Hepatic stellate cell (primary cell): ENCODE data around the gene SFXN5.

ENCODE experiments used
- DNase-seq: peaks from one replicate; pipeline ENCODE4 v3.0.0; 2011; ENCODE audit warnings: low spot score

SFXN5 gene

DNA sequence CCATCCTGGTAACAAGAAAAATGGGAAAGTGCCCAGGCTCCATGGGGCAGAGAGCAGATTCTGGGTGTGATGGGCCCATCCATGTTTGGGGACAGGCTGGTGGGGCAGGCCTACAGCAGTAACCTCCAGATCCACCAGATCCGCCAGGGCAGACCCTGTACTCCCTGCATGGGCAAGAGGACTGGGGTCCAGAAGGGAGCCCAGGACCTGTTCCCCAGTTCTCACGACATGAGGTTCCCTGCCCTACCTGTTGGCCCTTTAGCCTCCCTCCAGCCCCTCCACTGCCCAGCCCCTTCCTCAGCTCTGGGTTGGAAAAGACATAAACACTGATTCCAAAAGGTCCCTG, 115.5 kb downstream of the SFXN5 start:
- DNase-seq = no peak

GRCh38 chr2:72955228-72956049, 116.1 kb downstream of the SFXN5 start:
- DNase-seq = no peak

GRCh38 chr2:72954376-72955227, 116.9 kb downstream of the SFXN5 start:
- no peak for DNase-seq

- DNase-seq = no peak
Observed at GRCh38 chr2:72953976-72954375, 117.5 kb downstream of the SFXN5 start.

DNA sequence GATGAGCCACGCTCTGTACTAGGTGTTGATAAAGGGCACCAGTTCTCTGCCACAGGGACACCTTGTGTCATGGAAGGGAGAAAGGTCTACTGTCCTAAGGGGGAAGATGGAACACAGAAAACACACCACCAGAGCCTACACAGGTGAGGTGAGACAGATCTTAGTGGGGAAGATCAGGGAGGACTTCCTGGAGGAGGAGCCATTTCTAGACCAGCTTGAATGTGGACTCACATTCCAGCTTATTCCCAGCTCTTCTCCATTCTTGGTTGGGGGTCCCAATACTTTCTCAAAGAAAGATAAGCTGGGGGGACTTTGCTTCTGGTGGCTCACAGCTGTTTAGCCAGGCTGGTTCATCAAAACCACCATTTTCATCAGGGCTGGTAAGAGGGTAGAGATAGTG, 118.0 kb downstream of the SFXN5 start:
- no peak for DNase-seq

DNA sequence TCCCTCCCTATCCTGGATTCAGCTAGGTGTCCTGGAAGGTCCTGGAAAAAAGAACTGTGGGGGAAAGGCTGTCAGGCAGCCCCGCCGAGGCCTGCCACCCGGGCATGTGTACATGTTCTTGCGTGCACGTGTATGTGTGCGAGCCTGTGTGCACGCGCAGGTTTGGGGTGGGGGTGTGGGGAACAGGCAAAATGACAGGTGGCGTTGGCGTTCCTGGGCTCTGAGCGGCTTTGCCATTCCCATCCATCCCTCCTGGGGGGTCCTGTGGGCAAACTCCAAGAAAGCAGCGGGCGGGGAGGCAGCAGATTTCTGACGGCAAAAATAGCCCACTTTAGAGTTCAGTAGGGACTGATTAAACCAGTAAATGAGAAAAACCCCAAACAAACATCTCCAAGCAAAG, 118.6 kb downstream of the SFXN5 start:
- no peak for DNase-seq

GRCh38 chr2:72952110-72952823, 119.2 kb downstream of the SFXN5 start:
- DNase-seq = no peak

DNA sequence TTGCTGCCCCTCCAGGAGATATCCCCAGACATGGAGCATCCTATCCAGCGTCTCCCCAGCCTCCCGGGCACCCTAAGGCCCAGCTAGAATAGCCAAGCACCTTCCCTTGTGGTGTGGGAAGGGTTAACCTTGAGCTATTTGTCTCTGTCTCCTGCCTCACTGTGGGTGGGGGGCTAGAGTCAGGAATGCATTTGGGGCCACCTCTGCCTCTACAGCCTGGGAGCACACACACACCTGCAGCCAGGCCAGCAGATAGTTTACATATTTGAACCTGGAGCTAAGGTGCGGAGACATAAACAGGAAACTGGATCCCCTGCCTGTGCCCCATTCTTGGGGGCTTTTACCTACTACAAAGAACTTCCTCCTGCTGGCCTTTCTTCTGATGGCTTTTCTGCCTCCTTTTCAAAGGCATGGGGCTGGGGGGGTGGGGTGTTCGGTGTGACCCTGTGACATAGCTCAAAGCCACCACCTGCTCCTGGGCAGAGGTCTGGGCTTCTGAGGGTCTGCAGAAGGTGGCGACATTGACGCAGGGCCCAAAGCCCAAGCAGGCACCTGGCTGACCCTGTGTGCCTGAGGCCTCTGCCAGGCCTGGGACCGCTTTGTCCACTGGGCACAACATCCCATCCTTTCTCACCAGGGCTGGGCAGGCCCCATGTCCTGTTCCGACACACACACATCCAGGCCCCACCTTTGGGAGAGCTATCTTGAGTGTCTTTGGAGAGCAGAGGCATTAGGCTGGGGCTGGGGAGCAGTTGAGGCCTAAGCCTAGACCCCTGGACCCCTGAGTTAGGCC, 120.0 kb downstream of the SFXN5 start:
- DNase-seq = no peak

- DNase-seq = no peak
Observed at GRCh38 chr2:72950558-72951255, 120.8 kb downstream of the SFXN5 start.

DNA sequence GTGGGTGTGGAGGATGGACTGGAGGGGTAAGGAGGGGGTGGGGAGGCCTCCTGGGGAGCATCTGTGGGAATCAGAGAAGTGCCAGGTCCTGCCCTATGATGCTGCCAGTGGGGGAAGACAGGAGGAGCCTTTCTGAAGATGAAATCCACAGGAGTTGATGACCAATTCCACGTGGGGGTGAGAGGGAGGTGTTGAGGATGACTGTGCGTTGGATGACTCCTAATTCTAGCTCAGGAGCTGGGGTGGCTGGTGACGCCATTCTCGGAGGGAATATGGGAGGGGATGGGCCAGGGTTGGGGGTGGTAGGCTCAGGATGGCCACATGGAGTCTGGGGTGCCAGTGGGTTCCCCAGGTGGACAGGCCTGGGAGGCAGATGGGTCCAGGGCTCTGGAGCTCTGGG, 121.9 kb downstream of the SFXN5 start:
- no peak for DNase-seq

DNA sequence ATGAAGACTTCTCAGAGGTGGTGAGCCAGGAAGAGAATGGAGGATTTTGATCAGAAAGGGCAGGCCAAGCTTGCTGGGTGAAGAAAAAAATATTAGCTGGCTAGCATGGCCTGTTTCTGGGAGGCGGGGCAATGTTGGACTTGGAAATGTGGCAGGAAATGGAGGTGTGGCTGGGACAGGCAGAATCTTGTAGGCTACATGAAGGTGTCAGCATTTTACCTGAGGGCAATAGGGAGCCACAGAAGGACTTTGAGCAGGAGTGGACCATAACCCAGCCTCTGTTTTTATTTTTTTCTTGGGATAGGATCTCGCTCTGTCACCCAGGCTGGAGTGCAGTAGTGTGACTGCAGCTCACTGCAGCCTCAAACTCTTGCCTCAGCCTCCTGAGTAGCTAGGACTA, 122.5 kb downstream of the SFXN5 start:
- no peak for DNase-seq

DNA sequence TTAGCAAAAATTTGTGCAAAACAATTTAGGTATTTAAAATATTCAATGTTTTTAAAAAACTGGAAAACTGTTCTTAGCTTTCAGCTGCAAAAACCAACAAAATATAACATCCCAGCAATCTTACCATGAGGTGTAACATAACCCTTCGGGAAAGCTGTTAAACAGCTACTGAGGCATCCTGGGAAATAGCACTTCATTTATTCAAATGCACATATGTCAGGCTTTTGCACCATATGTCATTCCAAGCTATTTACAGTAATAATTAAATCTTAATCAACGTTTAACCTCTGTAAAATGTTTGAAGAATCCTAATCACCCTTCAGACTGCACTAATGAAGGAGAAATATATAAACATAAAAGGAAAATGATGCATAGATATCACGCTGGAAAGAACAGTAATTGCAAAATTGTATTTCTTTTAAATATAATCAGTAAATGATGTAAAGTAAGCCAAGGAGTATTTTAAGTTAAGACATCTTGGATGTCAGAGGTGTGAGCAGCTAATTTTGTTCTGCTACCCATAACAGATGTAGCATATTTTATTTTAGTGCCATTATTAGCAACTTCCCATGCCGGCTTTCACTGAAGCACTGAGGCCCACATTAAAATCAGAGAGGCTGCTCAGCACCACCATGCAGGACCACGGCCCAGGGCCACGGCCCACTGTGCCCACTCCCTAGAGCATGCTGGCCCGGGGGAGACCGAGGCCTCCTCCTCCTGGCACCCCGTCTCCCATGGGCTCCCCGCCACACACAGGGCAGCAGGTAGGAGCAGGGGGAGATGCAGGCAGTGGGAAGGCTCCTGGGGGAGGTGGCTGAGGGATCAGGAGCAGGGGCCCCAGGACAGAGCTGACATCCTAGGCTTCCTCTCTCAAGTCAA, 123.3 kb downstream of the SFXN5 start:
- no peak for DNase-seq

GRCh38 chr2:72946466-72946865, 125.0 kb downstream of the SFXN5 start:
- DNase-seq = no peak

DNA sequence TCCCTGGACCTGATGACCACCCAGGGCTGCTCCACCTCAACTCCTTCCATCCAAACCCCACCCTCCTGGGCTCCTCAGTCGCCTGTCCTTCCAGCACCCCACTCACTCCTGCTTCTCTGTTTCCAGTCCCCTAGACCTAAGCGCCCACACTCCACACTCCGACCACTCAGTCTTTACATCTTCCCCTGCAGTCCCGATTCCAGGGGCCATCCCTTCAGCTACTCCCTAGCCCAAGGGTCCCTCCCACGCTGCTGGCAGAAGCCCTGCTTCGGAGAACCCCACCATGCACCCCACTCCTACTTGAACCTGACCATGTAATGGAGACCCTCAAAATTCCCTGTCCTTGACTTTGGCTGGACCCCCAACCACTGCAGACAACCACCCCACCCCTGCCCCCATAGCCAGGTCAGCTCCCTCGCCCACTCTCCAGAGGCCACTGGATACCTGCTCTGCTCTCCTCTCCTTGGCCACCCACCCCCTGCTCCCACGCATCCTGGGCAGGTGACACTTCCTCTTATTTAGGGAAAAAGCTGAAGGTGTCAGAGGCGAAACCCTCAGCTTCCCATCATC, 126.0 kb downstream of the SFXN5 start:
- DNase-seq = no peak

DNA sequence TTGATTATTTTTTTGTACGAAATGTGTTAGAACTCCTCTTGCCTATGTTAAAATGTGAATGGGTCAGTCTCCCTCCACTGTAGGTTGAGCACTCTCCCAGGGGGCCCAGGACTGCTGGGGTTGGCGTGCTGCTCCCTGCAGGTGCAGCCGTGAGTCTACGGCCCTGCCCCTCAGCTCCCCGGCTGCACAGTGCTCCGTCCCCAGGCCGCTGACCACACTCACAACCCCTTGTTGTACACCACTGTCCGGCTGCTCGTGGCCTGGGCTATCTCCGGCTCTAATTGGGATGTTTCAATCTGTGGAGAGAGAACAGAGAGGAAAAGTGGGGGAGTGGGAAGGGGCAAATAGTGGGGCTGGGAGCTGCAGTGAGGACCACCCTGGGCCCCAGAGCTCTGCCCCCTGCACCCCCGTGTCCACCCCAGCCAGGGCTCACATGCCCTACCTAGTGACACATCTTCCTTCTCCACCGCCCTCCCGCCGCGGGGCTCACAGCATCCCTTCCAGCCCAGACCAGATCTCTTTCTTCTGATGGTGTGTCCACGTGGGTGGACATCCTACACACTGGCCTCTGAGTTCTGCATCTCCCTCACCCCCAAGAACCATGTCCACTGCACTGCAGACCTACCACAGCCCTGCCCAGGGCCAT, 126.6 kb downstream of the SFXN5 start:
- DNase-seq = no peak

DNA sequence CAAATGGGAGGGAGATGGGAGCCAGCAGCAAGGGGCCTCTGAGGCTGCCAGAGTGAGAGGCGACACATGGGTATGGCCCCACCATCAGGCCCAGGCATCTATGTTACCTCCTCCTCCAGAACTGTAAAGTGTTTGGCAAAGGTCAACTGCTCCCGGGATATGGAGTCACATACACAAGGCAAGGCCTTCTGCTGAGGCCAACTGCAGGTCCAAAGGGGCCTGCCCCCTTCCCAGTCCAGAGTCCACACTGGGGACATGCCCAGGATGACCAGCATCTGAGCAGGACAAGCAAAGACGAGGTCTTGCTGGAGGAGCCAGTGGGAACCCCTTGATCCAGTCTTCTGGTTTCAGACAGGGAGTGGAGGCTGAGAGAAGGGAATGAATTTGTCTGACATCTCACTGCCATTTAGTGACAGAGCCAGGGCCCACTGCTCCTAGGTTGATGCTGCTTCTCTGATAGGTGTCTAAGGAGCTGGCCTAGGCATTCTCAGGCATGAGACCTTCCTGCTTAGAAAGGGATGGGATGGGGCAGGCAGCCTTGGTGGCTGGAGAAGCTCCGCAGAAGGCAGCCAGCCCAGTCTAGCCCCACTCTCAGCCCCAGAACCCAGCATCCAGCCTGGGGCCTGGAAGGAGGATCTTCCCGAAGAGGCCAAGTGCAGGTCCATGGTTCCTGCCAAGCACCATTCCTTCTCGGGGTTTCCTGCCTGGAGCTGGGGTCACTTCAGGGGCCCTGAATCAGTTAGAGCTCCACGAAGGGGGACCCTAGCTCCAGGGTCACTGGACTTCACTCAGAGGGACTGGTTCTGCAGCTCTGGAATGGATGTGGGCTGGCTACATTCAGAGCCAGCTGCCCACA, 127.7 kb downstream of the SFXN5 start:
- DNase-seq = no peak

- no peak for DNase-seq
Observed at GRCh38 chr2:72942881-72943418, 128.6 kb downstream of the SFXN5 start.

DNA sequence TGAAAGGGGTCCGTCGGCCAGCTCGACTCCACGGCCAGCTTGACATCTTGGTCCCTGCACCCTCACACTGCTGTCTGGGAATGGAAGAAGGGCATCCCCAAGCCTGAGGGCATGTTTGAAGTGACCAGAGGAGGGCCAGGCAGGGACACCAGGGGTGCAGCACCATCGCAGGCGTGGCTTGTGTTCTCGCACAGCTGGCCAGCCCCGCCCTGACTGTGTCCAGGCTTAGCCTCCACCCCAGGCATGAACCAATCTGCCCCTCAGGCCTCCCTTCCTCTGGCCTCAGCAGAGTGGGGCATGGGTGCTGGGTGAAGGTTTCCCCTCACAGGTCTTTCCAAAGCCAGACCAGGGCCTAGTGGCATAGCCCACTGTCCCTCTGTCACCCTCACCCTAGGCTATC, 129.2 kb downstream of the SFXN5 start:
- no peak for DNase-seq
